ENCODE measurements around the gene SLC16A5.
"Not testable (repeated sequence)": the region's sequence is repeated elsewhere in the genome, so short reads cannot be mapped to it uniquely, and the experiment has no call there.

SLC16A5 gene

DNA sequence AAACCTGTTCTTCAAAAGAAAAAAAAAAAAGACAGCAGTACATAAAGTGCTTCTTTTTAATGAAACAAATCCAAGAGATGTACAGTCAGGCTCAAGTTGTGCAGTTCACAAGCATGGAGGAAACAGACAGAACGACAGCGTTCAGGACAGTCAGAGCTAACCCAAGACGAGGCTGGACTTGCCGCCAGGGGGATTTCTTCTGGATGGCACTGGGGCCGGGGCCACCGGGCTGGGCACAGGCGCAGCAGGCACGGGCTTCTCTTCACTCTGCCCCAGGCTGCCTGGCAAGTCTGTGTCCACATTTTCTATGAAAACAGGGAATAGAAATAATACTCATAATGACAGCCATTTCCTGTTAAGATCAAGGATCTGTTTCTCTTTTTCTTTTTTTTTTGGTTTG is 48.2 kb downstream of the SLC16A5 start:
- no peak for DNase-seq

DNA sequence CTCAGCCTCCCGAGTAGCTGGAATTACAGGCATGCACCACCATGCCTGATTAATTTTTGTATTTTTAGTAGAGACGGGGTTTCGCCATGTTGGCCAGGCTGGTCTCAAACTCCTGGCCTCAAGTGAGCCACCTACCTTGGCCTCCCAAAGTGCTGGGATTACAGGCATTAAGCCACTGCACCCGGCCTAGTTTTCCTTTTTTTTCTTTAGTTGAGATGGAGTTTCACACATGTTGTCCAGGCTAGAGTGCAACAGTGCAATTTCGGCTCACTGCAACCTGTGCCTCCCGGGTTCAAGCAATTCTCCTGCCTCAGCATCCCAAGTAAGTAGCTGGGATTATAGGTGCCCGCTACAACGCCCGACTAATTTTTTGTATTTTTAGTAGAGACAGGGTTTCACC is 50.0 kb downstream of the SLC16A5 start:
- DNase-seq: not testable (repeated sequence)

DNA sequence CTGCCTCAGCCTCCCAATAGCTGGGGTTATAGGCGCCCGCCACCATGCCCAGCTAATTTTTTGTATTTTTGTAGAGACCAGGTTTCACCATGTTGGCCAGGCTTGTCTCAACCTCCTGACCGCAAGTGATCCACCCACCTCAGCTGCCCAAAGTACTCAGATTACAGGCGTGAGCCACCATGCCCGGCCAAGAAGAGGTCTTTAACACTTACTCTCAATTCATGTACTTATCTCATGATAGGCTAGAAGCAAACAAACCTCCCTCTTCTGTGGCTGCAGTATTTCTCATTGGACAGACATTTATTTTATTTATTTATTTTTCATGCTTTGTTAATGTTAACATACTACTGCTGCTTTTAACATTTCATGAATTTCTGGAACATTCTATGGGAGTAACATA is 50.8 kb downstream of the SLC16A5 start:
- no peak for DNase-seq

DNA sequence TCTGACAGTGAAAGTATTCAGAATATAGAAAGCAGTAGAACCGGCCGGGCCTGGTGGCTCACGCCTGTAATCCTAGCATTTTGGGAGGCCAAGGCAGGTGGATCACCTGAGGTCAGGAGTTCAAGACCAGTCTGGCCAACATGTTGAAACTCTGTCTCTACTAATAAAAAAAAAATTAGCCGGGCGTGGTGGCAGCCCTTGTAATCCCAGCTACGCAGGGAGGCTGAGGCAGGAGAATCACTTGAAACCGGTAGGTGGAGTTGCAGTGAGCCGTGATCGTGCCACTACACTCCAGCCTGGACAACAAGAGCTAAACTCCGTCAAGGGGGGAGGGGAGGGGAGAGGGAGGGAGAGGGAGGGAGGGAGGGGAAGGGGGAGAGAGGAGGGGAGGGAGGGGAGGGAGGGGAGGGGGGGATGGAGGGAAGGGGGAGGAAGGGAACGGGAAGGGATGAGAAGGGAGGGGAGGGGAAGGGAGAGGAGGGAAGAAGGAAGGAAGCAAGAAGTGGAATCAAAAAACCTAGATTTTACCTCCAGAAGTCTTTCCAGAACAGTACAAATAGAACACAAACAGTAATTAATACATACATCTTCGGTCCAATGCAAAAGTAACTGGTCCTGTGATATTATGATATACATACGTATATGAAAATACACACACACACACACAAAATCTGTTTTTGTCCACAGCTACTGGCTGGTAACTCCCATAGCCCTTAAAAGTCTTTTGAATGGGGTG is 54.6 kb downstream of the SLC16A5 start:
- DNase-seq: no peak

DNA sequence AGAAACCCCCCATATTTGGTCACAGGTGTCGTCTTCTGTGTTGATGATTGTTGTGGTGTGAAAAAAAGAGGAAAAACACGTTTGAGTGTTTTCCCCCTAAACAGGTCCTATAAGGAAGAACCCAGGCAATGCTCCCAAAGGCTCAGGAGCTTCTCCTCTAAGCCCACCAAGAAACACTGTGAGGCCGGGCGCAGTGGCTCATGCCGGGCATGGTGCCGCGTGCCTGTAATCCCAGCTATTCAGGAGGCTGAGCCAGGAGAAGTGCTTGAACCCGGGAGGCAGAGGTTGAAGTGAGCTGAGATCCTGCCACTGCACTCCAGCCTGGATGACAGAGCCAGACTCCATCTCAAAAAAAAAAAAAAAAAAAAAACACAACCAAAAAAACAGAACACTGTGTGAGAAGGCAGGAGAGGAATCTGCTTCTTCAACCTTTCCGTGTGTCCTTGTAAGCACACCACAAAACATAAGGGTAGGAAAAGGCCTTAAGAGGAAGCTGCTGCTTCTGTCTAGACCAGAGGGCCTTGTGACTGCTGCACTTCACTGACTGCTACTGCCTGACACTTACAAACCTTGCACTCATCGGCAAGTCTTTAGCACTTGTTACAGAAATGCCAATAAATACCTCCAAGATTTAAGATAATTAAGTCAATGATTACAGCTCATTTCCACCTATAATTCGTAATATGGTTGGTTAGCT is 57.2 kb downstream of the SLC16A5 start:
- DNase-seq: no peak

DNA sequence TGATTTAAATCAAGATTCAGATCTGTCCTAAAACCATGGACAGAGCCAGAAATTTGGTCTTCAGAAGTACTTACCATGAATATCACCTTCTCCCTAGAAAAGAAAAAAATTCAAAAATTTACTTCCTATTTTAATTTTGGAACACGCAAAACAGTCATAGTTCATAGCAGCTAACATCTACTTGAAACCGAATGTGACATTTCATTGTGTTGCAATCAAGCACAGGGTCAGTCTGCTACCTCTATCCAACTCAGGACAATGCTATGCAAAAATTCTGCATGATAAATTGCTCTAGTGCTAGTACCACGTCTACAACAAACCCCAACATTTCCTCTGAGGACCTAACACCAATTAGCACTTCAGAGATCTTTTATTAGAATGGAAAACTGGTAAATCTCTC is 58.8 kb downstream of the SLC16A5 start:
- no peak for DNase-seq

DNA sequence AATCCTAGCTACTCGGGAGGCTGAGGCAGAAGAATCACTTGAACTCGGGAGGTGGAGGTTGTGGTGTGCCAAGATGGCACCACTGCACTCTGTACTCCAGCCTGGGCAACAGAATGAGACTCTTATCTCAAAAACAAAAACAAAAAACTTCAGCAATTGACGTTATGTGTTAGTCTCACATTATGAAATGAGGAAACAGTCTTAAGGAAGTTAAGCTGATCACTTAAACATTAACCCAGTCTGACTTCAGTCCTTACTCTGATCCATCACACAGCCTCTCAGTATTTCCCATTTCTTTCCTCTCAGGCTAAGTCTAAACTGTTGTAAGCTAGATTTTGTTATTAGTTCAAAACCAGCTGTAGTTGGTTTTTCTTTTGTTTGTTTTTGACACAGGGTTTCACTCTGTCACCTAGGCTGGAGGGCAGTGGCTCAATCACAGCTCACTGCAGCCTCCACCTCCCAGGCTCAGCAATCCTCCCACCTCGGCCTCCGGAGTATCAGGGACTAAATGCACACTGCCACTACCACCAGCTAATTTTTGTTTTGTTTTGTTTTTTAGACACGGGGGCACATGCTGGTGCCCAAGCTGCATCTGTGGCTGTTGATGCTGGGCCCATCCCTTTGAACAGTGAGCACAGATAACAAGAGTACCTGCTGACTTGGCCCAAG is 60.3 kb downstream of the SLC16A5 start:
- no peak for DNase-seq

DNA sequence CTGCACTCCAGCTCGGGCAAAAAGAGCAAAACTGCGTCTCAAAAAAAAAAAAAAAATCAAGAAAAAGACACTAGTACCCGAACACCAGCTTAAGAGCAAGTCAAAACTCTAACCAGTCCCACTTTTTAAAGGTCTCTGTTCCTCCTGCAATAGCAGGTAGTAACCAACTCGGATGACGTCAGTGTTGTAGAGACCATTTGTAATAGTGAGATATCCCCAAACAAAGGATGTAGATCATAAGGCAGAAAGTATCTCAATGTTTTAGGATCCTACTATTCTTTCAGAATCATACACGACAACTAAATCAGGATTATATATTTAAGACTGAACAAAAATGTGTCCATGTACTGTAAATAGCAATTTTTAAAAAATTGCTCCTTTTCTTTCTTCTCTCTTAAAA is 64.2 kb downstream of the SLC16A5 start:
- DNase-seq: no peak

DNA sequence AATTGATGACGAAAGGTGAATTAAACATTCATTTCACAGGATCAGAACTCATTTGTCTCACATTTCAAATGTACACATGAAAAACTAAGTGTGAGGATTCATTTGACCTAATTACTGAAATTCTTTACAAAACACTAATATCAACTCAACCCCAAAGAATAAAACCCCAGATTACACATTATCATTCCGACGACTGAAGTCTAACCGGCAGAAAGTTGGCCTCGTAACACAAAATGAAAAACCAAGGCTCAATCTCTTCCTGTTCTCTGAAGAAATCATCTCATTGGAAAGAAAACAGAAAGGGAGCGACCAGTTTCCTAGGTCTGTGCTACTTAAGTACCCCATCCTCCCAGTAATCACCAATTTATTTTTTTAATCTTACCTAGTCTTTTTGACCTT is 64.8 kb downstream of the SLC16A5 start:
- DNase-seq: no peak

DNA sequence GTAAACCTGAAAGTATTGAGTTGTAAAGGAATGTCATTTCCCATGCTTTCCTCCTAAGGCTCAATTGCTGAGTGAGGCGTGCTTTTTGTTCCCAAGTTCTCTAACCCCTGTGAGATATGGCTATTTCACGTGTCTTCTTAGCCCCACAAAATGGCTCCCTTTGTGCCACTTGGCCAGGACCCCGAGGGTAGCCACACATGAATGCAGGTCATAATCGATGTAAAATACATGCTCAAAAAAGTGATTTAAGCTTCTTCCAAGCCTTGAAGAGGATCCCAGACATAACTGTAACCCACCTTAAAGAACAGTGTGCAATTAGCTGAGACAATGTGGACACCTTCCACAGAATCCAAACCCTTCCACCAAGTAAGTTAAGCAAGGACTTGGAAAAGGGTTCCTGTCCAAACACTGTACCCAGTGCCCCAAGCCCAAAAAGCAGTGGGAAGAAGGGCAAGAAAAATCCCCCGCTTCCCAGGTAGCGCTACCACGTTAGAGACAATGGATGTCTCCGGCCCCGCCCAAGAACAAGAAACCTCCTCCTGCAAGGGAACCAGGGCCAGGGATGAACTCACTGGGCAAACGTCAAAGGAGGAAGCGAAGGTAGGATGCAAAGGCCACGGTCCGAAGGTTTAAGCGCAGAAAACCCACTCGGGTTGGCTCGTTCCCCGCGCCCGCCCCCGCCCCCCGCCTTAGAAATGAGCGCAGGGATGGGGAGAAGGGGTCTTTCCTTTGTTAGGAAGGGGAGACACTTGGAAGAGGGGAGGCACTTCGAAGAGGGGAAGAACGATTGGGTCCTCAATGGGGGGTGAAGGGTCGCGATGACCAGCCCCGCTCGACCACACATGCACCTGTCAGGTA is 65.4 kb downstream of the SLC16A5 start:
- DNase-seq: peak; percentile 41 to 58

DNA sequence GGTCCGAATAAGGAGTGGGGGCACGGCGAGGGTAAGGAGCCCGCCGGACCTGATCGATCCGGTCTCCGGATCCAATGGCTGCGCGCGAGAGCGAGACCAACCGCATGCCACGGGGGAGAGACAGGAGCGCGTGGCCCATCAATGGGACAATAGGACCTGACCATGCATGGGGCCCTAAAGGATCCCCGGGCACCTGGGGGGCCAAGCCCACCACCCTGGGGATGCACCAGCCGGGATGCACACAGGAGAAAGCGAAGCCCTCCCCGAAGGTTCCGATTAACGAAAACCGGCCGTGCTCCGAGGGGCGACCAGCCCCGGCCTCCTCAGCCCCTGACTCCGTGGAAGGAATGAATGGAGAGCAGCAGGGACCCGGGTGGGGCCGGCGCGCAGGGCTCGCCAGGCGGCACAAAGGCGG is 66.0 kb downstream of the SLC16A5 start:
- DNase-seq: peak; percentile 46 to 50

DNA sequence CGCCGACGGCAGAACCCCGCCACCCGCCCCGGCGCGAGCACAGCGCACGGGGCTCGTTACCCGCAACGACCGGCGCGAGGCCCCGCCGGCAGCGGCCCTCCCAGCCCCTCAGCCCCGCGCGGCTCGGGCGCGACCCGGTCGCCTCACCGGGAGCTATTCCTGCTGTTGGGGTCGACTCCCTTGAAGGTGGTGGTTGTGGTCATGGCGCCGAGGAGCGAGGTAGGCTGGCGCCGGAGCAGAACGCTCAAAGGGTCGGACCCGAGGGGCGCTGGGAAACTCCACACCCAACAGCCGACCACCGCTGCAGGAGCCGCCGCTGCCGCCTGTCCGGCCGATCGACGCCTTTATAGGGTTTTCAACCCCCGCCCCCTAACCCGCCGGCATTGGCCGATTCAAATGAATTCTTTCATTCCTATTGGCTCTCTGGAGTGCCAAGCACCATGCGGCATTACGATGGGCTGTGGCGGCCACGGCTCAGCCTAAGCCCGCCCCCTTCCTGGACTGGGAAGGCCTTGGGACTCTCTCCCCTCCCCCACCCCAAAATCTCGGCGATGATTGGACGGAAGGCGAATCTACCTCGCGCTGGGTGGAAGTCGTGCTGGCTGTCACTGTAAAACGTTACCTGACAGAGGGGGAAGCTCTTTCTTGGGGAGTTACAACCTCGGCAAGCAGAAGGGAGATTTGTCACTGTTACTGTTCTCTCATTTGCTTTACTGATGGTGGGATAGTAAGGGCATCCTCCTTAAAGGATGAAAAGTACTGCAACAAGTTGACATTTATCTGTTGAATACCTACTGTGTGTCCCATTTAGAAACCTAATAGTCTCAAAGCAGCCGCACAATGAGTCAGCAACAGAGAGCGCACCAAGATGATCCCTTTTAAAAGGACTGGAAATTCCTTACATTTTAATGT is 66.7 kb downstream of the SLC16A5 start, which contains the start of gene JPT1:
TSS of gene JPT1 (minus strand) at position 318 of the 912 bp plus-strand sequence. CDS start at position 203, 115 bp downstream.
- peak; percentile 98 to 99 for DNase-seq

DNA sequence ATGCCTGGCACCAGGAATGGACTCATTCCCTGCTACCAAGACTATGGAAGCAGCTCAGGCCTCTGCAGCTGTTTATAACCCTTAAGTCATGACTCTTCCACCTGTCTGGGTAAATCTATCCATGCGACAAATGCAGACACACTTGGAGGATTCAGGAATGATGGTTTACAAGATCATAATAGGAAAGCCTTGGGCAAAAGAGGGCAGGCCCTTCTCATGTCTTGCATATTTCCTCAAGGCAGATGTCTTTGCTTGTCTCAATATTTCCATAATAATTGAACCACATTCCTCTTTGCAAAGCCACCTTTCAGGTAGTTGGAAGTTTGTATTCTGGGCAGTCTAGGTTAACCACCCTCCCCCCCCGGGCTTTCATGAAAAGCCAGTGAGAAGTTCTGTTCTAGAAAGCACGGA is 67.4 kb downstream of the SLC16A5 start:
- no peak for DNase-seq

Measured in activated CD4-positive, alpha-beta T cell treated with anti-CD3 and anti-CD28 coated beads, Interleukin-2, amount 50 U/mL, for 48 hours (primary cell).